Measurements from ENCODE around the gene SCO1.
"Not testable (repeated sequence)": the region's sequence is repeated elsewhere in the genome, so short reads cannot be mapped to it uniquely, and the experiment has no call there.

SCO1 gene

GRCh38 chr17:10697092-10698081 lies at the start of gene SCO1, which contains the start of gene ADPRM:
SCO1 (minus strand) TSS chr17:10697533; CDS start chr17:10697507, 26 bp downstream.
ADPRM (plus strand) TSS chr17:10697594; CDS start chr17:10704927, 7,333 bp downstream.
- DNase-seq (ENCODE audit: low spot score): peak; percentile 88

DNA sequence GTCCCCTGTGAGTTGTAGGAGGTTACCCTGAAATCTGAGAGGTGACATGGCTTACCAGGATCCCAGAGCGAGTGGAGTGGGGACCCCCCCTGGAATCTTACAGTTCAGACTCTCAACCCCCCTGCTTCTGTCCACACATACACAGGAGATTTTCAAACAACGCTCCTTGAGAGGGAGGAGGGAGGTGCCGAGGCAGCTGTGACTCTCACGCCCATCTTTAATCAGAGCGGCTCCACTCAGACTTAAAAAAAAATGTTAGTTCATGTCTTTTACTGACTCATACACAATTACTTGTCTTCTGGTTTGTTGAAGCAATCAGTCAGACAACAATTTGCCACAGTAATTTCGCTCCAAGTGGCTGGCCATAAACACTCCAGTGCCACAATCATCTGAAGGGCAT lies 47.9 kb upstream of the SCO1 start:
- no peak for DNase-seq (ENCODE audit: low spot score)

DNA sequence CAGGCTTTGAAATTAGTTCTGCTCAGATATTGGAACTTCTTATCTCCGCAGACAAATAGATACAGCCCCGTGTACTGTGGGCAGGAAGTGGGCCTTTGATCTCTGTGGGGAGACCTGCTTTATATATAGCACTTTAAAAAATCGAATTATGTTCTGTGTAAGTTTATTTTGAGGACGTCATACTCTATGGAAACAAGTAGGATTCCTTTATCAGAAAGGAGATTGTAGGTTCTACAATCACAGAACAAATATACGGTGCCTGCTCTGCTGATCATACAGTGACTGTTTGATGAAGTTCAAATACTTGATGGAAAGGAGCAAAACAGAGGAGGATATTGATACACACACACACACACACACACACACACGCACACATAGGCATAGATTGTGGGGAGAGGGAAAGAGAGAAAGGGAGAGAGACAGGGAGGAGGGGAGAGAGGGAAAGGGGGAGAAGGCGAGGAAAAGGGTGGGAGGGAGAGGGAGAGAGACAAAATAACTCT lies 47.2 kb upstream of the SCO1 start:
- DNase-seq (ENCODE audit: low spot score): no peak

- no peak for DNase-seq (ENCODE audit: low spot score)
Measured at GRCh38 chr17:10743316-10744009, 46.1 kb upstream of the SCO1 start.

GRCh38 chr17:10742431-10742830 lies 45.1 kb upstream of the SCO1 start:
- DNase-seq (ENCODE audit: low spot score): no peak

- DNase-seq (ENCODE audit: low spot score): no peak
Measured at GRCh38 chr17:10741416-10742135, 44.2 kb upstream of the SCO1 start.

DNA sequence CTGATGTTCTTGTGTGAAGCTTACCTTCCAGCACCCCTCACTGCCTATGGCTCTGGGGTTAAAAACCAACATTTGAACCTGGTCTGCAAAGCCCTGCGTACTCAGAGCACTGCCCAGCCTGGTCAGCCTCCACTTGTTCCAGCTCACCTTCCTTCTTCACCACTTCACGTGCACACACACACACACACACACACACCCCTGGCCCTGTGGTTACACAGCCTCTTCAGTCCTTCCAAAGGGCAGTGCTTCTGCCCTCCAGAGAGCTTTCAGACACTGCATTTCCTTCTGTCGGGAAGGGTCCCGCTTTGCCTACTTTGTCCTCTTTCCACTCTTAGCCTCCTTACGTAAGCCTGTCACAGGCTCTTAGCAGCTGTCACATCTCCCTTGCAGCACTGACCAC lies 42.1 kb upstream of the SCO1 start:
- DNase-seq (ENCODE audit: low spot score): no peak

DNA sequence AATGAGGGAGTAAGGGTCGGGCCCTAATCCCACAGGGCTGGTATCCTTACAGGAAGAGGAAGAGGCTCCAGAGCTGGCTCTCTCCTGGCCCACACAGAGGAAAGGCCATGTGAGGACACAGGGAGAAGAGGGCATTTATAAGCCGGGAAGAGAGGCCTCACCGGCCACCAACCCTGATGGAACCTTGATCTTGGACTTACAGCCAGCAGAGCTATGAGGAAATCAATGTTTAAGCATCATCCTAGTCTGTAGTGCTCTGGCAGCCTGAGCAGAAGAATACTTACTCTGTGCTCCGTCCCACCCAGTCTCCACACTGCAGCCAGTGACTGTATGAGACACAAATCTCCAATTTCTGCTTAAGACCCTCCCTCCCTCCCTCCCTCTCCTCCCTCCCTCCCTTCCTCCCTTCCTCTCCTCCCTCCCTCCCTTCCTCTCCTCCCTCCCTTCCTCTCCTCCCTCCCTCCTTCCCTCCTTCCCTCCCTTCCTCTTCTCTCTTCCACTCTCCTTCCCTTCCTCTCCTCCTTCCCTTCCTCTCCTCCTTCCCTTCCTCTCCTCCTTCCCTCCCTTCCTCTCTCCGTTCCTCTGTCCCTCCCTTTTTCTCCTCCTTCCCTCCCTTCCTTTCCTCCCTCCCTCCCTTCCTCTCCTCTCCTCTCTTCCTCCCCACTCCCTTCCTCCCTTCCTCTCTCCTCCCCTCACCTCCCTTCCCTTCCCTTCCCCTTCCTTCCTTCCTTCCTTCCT lies 41.4 kb upstream of the SCO1 start:
- no peak for DNase-seq (ENCODE audit: low spot score)

DNA sequence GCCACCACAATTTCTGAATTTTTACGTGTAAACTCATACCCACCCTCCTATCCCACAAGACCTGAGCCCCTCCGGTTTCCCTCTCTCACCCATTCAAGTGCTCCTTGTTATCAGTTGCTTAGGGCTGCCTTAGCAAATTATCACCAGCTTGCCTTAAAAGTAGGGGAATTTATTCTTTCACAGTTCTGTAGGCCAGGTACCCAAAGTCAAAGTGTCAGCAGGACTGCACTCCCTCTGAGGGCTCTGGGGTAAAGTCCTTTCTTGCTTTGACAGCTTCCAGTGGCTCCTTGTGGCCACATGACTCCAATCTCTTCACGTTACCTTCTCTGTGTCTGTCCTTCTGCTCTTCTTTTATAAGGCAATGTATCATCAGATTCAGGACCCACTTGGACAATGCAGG lies 40.4 kb upstream of the SCO1 start:
- DNase-seq (ENCODE audit: low spot score): no peak

GRCh38 chr17:10737168-10737622 lies 39.9 kb upstream of the SCO1 start:
- DNase-seq (ENCODE audit: low spot score): no peak

DNA sequence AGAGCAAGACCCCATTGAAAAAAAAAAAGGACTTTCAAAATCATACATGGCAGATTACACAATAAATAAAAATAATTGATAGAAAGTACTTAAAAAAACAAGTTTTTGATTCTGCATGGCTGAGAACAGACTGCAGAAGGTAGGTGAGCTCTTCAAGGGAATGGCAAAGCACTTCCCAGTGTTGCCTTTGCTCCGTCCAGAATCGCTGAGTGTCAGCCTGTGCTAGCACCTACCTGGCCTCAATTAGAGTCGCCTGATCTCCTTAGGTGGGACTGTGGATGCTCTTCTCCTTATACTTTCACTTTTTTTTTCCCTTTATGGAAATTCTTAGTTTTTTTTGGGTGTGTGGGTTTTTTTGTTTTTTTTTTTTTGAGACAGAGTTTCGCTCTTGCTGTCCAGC lies 38.5 kb upstream of the SCO1 start:
- no peak for DNase-seq (ENCODE audit: low spot score)

DNA sequence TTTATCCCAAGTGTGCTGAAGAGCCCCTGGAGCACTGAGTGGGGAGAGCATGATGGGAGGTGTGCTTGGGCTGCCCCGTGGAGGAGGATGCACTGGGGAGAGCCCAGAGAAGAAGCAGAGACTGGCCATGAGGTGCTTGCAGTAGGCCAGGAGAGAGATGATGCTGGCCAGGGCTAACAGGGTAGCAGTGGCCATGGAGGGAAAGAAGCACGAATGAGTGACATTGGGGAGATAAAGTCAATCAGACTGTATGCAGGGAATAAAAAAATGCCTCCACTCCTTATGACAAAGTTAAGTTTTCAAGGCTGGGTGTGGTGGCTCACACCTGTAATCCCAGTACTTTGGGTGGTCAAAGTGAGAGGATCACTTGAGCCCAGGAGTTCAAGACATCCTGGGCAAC lies 37.9 kb upstream of the SCO1 start:
- DNase-seq (ENCODE audit: low spot score): no peak

DNA sequence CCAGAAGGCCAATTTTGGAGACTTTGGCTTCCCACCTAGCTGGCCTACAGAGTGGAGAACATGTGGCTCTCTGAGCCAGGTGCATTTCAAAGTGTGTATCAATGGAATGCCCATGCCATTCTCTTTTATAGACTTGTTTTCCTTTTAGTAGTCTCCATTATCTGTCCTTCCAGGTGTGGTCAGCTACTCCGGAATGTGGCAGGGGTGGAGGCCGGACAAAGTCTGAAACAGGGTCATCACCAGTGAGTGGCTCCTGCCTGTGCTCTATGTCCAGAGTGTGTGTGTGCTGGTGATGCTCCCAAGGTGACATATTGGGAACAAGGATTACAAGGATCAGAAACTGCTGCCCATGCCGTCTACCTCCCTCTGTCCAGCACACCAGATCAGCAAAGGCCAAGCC lies 36.3 kb upstream of the SCO1 start:
- no peak for DNase-seq (ENCODE audit: low spot score)

- not testable (repeated sequence) for DNase-seq (ENCODE audit: low spot score)
Measured at GRCh38 chr17:10732121-10732520, 34.8 kb upstream of the SCO1 start.

DNA sequence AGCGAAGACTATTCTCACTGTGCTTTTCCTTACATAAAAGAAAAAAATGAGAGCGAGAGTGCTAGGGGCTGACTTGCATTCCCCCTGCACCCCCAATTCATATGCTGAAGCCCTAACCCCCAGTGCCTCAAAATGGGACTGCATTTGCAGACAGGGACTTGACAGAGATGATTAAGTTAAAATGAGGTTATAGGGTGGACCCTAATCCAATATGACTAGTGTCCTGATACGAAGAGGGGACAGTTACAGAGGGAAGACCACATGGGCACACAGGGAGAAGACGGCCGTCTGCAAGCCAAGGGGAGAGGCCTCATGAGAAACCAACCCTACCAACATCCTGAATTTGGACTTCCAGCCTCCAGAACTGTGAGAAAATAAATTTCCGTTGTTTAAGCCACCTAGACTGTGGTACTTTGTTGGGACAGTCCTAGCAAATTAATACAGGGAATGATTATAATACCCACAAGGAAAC lies 34.1 kb upstream of the SCO1 start:
- DNase-seq (ENCODE audit: low spot score): no peak

DNA sequence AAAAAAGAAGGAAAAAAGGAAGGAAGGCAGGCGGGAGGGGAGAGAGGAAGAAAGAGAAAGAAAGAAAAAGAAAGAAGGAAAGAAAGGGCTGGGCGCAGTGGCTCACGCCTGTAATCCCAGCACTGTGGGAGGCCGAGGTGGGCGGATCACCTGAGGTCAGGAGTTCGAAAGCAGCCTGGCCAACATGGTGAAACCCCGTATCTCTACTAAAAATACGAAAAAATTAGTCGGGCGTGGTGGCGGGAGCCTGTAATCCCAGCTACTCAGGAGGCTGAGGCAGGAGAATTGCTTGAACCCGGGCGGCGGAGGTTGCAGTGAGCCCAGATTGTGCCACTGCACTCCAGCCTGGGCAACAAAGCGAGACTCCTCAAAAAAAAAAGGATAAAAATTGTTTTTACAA lies 32.9 kb upstream of the SCO1 start:
- not testable (repeated sequence) for DNase-seq (ENCODE audit: low spot score)

DNA sequence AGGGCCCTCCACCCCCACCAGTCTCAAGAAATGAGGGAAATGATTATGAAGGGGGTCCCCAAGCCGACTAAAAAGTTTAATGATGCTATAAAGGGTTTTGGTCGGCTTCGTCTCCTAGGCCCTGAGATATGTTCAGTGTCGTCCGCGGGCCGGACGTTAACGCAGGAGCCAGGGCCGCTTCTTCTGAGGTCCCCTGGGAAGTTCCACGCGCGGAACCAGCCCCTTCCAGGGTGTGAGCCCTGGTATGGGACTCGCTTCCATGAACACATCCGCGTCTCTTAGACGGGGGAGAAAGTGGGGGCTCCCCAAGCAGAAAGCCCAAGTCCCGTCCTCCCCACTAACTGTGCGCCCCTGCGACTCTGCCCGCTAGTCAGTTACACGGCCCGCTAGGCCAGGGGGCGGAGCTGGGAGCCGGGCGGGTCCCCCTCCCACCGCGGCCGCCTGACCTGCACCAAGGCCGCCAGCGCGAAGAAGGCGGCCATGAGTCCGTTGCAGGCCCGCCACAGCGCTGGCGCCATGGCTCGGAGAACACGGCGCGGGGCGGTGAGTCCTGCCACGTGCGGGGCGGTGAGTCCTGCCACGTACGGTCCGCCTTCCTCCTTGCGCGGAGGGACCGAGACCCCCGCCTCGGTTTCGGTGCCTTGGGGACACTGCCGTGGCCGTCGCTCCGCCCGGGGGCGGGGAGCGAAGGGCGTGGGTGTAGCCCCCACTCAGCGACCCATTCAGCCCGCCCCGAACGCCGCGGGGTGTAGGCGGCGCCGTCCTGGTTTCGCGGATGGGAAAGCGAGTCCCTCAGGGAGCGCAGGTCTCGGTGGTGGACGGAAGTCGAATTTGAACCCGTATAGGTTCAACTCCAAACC lies 32.2 kb upstream of the SCO1 start, which contains the start of gene TMEM220:
Gene TMEM220 (minus strand): TSS at position 690 of the 860 bp plus-strand sequence. CDS start 172 bp downstream, at position 518.
- peak; percentile 25 for DNase-seq (ENCODE audit: low spot score)

GRCh38 chr17:10728331-10728892 lies 31.1 kb upstream of the SCO1 start:
- DNase-seq (ENCODE audit: low spot score): no peak

DNA sequence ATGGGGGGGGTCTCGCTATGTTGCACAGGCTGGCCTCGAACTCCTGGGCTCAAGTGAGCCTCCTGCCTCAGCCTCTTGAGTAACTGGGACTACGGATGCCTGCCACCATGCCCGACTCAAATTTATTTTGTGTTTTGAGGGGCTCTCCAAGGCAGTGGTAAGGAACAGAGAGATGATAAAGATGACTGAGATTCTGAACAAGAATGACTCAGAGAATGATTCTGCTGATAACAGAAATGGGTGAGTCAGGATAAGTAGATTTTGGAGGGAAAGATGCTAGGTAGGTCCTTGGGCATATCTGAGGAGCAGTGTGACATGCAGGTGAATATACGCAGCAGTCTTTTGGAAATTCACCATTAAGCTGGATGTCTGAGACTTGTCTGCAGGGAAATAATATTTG lies 29.9 kb upstream of the SCO1 start:
- no peak for DNase-seq (ENCODE audit: low spot score)

GRCh38 chr17:10726196-10726595 lies 28.9 kb upstream of the SCO1 start:
- DNase-seq (ENCODE audit: low spot score): no peak

Measured in germinal center (tissue), 1 donor.